Kidney capillary endothelial cell (primary cell): ENCODE measurements around the gene HGF.
"Not testable (repeated sequence)": the region's sequence is repeated elsewhere in the genome, so short reads cannot be mapped to it uniquely, and the experiment has no call there.

Experiments
- DNase-seq: peaks from one replicate; pipeline ENCODE4 v3.0.0-alpha.2; 2018; ENCODE audit warnings: low spot score

Gene HGF

DNA sequence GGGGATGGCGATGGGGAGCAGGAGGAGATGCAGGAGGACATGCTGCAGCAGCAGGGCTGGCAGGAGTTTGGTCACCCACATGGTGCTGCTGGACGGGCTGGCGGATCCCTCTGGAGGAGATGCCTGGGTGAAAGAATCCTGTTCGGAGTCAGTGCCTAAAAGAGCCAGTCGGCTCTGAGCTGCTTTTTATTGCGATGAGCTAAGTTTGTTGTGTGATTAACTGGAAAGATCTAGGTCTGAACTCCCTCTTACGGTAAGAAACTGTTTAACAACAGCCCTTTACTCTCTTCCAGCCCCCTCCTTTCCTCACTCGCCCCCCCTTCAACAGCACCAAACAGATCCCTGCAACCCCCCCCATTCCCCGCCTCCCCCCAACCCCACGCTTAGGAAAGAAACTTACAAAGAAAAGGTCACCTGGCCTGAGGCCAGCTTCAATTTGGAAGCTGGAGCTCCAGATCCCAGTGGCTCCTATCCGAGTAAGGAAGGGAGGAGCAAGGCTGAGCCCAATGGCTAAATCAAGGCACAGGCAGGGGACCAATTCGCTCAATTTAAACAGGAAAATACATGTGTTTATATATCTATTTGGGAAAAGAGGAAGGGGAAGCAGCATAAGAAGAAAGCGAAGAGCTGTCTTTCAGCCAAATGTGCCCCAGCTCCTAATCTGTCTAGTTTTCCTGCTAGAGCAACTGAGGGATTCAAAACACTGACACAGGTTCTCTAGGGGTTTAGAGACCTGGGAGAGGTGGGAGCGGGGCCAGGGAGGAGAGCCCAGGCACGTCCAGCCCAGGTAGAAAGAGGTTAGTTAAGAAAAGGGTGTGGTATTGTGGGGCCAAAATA lies at the start of gene HGF:
Gene HGF, minus strand, starts transcription at position 157 of the 837 bp plus-strand sequence. Its CDS starts 76 bp downstream, at position 81.
- DNase-seq = no peak

DNA sequence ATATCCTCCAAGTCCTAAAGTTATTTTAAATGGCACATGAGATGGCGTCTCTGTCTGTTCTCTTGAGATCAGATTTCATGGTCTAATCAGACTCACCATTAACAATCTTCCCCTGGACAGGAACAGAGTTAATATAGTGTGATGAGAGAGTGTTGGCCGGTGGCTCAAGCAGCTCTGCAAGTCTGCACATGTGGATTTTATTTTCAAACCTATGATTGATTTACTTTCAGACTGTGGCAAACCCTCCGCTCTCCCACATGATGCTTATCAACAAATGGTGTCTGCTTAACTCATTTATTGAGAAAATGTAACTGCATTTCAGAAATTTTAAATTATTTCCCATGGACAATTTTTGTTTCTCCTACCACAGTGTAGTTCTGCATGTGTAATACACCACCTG lies 46.5 kb upstream of the HGF start:
- no peak for DNase-seq

DNA sequence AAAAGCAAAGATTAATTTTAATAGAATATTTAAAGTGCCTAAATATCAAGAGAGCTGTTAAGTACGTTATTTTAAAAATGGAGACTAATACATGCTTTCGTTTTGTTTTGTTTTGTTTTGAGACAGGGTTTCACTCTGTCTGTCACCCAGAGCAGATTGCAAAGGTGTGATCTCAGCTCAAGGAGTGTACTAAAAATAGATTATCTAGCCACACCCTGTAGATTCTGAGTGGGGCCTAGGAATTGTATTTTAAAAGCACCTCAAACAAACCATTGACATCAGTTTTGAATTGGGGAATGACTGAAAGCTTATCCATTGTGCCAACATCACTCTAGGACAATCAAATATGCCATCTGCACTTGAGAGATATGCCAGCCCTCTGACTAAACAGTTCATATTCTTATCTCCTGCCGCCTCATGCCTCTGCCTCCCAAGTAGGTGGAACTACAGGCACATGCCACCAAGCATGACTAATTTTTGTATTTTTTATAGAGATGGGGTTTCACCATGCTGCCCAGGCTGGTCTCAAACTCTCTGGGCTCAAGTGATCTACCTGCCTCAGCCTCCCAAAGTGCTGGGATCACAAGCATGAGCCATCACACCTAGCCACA lies 43.1 kb upstream of the HGF start:
- DNase-seq = not testable (repeated sequence)

DNA sequence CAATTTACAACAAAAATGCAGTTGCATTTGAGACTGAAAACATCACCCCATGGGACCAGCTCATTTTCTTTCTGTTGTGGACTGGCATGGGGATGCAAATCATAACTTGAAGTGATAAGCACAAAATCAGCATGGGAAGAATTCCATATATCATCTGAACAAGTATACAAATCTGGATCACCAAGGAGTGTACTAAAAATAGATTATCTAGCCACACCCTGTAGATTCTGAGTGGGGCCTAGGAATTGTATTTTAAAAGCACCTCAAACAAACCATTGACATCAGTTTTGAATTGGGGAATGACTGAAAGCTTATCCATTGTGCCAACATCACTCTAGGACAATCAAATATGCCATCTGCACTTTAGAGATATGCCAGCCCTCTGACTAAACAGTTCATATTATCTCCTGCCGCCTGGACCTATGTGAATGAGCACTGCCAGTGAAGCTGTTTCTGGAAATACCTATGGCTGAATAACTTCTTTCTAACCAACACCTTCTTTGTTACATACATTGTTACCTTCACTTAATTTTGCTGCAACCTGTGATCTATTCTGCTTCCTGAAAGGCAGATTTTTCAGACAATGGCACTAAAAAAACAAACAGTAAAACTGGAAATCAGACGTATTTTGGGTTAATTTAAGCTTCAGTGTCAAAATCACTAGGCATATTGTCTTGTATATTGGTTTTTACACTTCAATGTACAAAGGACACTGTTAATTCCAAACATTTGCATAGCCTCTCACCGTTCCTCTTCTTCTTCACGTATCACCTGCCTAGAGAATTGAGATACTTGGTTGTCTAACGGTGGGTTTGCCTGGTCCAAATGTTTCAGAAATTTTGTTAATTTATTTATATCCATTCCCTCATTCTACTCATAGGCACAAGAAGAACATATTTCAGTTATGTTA lies 42.4 kb upstream of the HGF start:
- no peak for DNase-seq

DNA sequence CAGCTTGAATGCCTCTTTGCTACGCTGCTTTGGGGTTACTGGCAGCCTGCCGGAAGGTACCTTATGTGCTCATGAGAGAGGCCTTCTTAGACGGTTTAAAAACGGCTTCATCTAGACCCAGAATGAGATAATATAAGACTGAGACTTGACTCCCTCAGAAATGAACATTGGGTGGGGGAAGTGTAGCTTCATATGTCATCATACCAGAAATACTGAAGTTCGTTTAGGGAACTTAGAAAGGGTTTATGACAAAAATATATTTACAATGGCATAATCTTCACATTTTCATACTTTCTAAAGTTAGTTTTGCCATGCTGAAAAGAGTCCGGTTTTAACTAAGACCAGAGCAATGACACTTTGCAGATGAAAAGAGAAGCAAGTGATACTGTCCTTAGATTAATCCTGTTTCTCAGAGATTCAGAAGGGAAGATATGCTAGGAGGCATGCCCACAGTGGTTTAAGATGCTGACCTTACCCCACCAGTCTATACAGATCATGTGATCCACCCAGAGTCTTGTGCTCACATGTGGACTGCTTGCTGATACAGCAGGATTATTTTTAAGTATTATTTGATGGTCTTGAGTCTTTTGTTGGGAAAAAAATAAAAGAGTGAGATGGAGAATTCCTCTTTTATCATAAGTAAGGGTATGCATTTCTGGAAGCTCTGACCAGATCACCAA lies 40.8 kb upstream of the HGF start:
- no peak for DNase-seq

DNA sequence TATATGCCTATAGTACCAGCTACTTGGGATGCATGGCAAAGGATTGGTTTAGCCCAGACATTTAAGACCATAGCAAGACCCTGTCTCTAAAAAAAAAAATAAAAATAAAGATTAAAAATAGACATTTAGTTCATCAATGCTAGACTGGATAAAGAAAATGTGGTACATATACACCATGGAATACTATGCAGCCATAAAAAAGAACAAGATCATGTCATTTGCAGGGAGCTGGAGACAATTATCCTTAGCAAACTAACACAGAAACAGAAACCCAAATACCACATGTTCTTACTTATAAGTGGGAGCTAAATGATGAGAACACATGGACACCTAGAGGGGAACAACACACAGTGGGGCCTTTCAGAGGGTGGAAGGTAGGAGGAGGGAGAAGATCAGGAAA lies 38.5 kb upstream of the HGF start:
- DNase-seq = not testable (repeated sequence)

DNA sequence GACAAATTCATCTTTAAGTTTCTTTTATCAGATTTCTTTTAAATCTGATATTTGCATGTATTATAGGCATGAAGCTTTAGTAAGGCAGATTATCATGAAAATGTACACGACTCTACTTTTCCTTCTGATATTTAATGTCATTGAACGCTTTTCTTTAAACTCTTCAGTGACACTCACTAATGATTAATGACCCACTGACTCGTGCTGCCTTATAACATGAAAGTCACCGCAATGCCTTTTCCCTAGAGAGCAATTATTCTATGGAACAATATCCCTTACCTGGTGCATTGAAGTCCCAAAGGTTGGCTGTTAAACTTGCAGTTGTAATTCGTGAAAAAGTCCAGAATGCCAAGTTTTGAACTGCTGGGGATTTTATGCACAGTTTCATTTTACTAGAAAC lies 33.4 kb upstream of the HGF start:
- DNase-seq = no peak

DNA sequence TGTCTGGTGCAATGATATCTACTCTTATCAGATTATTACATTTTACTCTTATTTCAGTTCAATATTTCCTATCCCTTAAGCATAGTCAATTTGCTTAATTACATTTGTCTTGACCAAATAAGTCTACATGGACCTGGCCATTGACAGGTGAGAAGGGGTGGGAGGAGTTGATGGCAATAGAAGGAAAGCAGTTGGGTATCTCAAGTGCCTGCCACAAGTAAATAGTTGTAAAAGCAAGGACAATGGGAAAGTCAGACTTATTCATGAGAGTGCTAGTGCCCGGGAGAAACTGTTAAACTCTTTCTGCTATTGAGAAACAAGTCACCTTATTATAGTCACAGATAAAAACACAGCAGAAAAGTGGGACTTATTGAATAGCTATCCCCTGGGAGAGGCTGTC lies 32.4 kb upstream of the HGF start:
- DNase-seq = no peak

DNA sequence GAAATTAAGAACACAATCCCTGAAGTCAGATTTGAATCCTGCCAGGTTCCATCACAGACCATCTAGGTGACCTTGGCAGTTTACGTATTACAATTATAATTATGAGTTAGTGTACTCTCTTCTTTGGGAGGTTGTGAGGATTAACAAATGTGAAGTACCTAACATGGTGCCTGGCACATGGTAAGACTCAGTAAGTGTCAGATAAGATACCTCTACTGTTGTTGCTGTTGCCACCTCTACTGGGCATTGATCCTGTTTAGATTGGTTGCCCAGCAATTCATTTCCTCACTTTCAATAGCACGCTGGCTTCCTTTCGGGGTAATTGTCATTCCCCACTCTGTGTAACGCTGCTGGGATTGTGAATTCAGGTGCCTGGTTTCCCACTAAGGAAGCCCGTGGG lies 31.7 kb upstream of the HGF start:
- DNase-seq = no peak

DNA sequence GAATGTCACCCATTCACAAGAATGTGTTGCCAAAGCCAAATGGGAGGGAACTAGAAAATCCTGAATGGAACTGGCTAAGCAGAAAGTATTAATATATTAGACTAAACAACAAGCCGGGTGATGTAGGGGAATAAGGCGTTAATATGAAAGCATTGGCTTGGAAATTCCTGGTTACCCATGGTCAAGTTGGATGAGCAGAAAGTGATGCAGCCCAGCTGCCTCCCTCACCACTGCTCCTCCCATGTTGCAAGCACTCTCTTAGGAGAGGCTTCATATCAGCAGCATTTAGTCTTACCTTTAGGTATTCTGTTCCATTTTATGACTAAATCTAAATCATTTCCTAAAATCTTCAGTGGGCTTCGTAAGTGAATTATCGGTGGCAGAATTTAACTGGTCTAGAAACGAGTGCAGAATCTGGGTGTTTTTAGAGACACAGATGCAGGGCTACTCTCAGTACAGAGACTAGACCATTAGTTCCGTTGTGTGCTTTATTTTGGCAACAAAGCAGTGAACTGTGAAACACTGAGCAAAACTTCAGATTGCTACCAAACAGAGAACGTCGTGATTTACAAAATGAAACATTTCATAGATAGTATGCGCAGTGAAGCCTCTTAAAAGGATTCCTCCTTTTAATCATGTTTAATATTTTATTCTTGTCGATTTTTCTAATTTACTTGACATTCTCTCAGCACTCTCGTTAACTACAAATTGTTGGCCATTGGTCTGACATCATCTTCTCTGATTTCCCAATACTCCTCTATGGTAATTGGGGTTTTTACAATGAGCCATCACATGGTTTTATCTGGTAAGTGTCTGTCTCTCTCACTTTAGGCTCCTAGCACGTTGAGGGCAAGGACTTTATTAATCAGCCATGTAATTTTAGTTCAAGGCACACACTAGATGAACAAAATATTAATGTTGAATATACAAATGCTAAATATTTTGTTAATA lies 22.0 kb upstream of the HGF start:
- DNase-seq = no peak

DNA sequence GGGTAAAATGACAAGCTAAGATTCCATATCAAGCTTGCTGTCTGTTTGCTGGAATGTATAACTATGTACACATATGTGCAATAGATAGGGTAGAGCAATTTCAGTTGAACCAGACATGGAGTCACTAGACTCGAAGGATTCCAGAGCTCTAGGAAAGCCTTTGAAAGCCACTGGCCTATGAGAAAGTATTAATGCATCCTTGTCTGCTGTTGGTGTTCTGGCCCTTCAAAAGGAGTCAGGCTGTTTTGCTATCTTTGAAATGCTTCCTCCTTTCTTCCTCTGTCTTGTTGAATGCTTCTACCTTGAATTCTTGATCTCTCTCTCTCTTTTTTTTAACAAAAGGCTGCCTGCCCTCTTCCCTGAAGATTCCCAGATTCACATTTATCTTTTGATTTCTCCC lies 20.8 kb upstream of the HGF start:
- DNase-seq = no peak

DNA sequence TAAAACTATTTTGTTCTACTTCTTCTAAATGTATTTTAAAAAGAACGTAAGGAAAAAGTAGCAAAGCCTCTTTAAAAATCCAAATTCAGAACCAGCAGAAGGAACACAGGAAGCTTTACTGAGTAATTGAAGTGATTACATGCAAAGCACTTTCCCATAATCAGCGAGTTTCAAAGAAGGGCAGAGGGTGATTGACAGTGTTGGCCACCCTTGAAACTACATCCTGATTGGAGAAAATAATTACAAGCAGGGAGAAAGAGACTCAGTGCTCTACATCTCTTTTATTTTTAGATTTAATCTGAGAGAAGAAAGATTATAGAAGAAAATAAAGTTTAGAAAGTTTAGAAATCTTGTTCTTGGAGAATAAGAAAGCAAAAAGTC lies 20.3 kb upstream of the HGF start:
- no peak for DNase-seq

DNA sequence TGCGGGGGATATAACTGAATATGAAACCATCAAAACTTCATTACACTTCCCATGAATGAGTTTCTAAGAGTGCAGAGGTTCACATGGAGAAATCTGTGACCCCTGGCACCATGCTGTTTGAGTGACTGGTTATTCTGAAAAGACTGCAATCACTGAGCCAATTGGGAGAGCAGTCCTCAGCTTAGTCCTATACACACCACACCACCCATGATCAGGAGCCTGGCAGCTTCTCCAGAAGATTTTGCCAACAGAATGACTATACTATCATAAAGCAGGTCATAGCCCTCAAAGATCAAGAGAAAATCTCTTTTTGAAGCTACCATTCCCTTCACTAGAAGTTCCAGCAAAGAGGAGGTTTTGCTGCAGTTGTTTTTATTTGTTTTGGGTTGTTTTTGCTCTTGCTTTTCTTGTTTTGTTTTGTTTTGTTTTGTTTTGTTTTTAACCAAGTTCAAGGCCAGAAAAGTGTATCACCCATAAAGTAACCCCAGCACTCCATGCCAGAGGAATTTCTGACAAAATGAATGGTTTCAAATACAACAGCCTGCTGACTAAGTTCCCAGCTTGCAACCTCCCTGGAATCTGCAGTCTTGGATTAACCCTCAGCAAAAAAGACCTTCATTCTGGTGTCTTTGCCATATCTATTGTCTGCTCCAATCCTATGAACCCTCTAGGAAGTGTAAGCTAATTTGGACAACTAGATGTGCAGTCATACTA lies 19.7 kb upstream of the HGF start:
- DNase-seq = no peak

DNA sequence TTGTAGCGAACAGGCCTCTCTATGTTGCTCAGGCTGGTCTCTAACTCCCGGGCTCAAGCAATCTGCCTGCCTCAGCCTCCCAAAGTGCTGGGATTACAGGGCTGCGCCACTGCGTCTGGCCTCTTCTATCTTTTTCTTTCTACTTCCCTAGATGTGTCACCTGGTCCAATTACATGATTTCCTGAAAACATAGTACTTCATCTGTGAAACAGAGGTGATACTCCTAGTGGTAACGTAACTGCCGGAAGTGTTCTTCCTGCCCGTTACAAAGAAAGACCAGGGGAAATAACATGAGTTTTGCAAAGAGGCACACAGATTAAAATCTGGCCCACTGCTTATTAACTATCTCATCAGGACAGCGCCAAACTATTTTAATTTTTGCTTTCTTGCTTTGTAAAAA lies 18.4 kb upstream of the HGF start:
- no peak for DNase-seq

DNA sequence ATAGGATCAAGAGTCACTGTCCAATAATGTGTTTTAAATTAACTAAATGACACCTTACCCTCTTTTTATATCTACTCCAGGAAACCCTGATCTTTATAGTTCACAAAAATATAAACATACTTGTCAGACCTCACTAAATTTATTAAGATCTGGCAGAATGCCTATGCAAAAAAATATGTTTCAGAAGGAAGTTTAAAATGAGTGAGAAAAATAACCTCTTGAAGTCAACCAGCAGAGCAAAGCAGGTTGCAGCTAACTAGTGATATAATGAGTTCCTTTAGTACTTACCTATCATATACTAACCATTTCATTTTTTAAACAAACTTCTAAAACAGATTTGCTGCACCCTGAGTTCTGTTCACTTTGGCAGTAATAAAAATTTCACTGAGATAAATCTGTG lies 14.0 kb upstream of the HGF start:
- no peak for DNase-seq

DNA sequence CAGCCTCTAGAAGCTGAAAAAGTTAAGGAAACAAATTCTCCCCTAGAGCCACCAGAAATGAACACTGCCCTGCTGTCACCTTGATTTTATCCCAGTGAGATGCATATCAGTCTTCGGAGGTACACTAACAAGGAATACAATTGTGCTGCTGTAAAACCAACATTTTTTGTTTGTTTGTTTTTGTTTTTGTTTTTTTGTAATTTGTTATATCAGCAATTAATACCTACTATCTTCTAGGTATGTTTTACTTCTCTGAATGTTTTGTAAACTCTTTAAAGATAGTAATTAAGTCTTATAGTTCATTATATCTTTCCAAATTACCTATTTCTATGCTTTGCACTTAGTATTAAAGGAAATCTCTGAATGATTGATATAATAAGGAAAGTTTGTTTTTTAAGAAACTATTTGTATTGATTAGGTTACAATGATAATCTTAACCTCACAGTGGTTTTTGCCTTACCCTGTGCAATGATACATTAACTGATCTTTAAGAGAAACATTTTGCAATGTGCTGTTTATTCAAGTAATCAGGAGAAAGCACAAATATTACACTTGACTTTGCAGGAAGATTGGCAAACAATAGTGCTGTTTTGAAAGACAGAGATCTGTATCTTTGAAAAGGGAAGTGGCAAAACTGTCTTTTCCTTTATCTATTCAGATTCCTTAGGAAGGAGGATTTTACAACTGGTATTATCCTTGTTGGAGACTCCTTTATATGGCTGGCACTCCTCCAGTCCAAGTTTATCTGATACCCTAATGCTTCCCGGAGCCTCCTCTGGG lies 11.3 kb upstream of the HGF start:
- DNase-seq = no peak

DNA sequence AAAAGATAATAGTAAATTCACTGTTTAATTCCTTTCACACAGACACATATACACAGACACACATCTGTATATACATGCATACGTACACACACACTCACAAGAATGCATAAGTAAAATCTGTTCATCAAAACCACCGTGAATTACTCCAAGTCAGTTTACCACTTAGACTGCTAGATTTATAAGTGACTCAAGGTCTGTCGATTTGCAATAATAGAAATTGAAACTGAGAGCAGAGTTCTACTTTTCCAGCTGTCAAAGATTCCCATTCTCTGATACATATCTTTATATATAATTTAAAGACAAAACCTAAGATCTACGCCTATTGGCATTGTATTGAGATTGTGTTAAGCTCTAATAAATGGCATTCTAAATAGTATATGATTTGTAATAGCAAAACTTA lies 9.9 kb upstream of the HGF start:
- DNase-seq = no peak

DNA sequence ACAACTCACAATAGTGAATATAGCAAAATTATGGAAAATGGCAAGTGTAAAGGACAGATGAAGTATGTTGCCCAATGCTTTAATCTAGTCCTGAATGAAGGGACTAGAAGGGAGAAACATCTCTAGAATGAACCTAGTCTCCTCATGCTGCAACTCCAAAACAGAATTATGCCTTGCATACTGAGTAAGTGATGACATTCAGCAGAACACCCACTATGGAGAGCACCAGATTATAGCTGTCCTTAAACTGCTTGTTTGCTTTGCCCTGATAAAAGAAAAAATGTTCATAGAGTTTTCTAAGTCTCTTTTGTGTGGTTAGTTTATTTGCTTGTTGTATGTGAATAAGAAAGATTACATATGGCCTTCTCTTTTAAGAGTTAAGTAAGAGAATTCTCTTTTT lies 7.8 kb upstream of the HGF start:
- no peak for DNase-seq

DNA sequence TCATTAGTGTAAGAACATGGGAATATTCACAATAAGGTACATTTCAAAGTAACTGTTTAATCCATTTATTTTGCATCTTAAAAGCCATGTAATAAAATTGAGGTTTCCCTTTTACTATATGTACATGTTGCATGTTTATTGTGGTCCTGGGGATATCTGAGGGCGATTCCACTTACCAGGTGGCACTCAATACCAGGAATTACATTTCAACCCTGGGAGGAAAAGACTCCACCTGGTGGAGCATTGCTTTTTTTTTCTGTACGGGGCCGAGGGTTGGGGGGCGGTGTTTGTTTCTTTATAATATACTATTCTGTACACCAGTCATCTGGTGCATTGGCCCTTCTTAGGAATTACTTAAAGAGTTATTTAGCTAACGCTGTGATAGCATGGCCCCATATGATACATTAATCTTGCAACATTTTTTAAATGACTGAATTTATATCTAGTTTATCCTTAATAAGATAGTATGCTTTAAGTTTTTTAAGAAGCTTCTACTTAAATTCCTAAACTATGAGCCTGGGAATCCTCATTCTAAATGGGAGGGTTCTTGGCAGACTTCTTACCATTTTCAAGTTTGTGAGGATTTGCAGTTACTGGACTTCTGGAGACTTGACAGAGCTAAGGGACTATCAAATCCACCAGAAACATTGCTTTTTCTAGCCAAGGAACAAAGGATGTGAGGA lies 7.2 kb upstream of the HGF start:
- no peak for DNase-seq
